Measurements from ENCODE around the gene CACNB2. TPM values are rescaled to one million over a fixed set of nuclear protein-coding genes. Genes with fewer than 3 reads are reported as not detected.
"Not testable (repeated sequence)": the region's sequence is repeated elsewhere in the genome, so short reads cannot be mapped to it uniquely, and the experiment has no call there.

CACNB2 gene
- polyA plus RNA-seq, 1 of the 3 experiments (the other 2 are of a cell fraction), result 0.74 TPM

DNA sequence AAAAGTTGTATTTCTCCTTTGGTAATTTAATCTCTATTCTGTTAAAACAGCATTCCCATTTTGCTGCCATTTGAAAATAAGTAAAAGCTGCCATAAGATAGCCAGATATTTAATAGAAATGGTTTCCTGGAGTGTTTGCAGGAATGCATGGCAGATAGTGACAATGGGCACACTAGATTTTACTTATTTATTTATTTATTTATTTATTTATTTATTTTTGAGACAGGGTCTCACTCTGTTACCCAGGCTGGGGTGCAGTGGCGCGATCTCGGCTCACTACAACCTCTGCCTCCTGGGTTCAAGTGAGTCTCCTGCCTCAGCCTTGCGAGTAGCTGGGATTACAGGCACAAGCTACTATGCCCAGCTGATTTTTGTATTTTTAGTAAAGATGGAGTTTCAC lies 13.2 kb downstream of the CACNB2 start:
- H3K9me3 ChIP-seq; H3K4me2 ChIP-seq; POLR2A ChIA-PET; CTCF ChIA-PET; H3K36me3 ChIP-seq (replicated peaks in 1 of 2; ENCODE audit: control insufficient read depth in 1 of 2, insufficient read depth in 2 of 2, low read length in 1 of 2); H3F3A ChIP-seq (replicated peaks; ENCODE audit: insufficient read depth); DNase-seq; H3K9ac ChIP-seq; H3K4me1 ChIP-seq (ENCODE audit: control insufficient read depth in 1 of 2, insufficient read depth in 2 of 2, low read depth in 1 of 2, low read length in 1 of 2); H3K27ac ChIP-seq (ENCODE audit: low read depth in 2 of 2, low read length in 1 of 2); H2AFZ ChIP-seq (ENCODE audit: low read depth); H3K27me3 ChIP-seq (ENCODE audit: insufficient read depth); H3K9me2 ChIP-seq; H3K79me2 ChIP-seq (ENCODE audit: insufficient read depth); H4K20me1 ChIP-seq (ENCODE audit: insufficient read depth); H3K4me3 ChIP-seq (ENCODE audit: low read depth in 2 of 2, low read length in 1 of 2): not testable (repeated sequence)
- 79% methylated on average over 4 of the region's 4 CpGs for WGBS (ENCODE audit: low lambda C conversion rate)

DNA sequence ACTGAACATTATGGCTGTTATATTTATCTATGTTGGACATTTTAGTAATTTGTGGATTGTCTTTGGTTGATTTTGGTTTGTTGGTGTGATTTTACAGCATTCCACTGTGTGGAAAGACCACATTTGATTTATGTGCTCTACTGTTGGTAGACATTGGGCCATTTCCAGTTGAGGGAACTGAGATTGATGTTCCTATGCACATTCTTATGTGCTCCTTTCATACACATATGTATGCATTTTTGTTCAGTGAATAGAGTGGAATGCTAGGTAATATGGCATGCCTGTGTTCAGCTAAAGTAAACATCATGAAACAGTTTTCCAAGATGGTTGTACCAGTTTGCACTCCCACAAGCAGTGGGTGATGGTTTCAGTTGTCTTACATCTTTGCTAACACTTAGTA lies 15.1 kb downstream of the CACNB2 start:
- H2AFZ ChIP-seq (ENCODE audit: low read depth), result no peak overlapping the region
- no peak overlapping the region for H3K9ac ChIP-seq
- no peaks in the 10 kb centered on the region for H3K9me2 ChIP-seq
- no peaks in the 10 kb centered on the region for H3K79me2 ChIP-seq (ENCODE audit: insufficient read depth)
- ChIA-PET POLR2A (no interaction called here), CTCF (interaction anchor here (0.6 kb wide), 1 partner anchor 179 kb away, joined by 3 read pairs; no protein-coding TSS in a partner anchor)
- no peaks in the 10 kb centered on the region for H3K36me3 ChIP-seq (replicated peaks in 1 of 2; ENCODE audit: control insufficient read depth in 1 of 2, insufficient read depth in 2 of 2, low read length in 1 of 2)
- DNase-seq, result no peak
- peaks cover 8% of the 10 kb centered on the region for H3F3A ChIP-seq (replicated peaks; ENCODE audit: insufficient read depth)
- H3K27ac ChIP-seq (ENCODE audit: low read depth in 2 of 2, low read length in 1 of 2), result no peak overlapping the region
- H3K4me3 ChIP-seq (ENCODE audit: low read depth in 2 of 2, low read length in 1 of 2), result no peak overlapping the region
- H3K4me2 ChIP-seq, result no peak overlapping the region
- peaks cover 3 to 27% of the 10 kb centered on the region in 2 experiments; a peak in 3 of 4 replicates for H3K4me1 ChIP-seq (ENCODE audit: control insufficient read depth in 1 of 2, insufficient read depth in 2 of 2, low read depth in 1 of 2, low read length in 1 of 2)
- no peaks in the 10 kb centered on the region; the same call in 1 of the 2 replicates for H3K9me3 ChIP-seq
- TF ChIP-seq TEAD4 (IDR thresholded peaks at IDR 0.05; ENCODE audit: borderline replicate concordance, insufficient read depth), result no peak
- TF ChIP-seq, protein P1, sequence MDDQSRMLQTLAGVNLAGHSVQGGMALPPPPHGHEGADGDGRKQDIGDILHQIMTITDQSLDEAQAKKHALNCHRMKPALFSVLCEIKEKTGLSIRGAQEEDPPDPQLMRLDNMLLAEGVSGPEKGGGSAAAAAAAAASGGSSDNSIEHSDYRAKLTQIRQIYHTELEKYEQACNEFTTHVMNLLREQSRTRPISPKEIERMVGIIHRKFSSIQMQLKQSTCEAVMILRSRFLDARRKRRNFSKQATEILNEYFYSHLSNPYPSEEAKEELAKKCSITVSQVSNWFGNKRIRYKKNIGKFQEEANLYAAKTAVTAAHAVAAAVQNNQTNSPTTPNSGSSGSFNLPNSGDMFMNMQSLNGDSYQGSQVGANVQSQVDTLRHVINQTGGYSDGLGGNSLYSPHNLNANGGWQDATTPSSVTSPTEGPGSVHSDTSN (IDR thresholded peaks at IDR 0.05), result no peak
- no peak for TF ChIP-seq CHD2 (IDR thresholded peaks at IDR 0.05; ENCODE audit: low read length, partially characterized antibody)
- TF ChIP-seq, protein P2, sequence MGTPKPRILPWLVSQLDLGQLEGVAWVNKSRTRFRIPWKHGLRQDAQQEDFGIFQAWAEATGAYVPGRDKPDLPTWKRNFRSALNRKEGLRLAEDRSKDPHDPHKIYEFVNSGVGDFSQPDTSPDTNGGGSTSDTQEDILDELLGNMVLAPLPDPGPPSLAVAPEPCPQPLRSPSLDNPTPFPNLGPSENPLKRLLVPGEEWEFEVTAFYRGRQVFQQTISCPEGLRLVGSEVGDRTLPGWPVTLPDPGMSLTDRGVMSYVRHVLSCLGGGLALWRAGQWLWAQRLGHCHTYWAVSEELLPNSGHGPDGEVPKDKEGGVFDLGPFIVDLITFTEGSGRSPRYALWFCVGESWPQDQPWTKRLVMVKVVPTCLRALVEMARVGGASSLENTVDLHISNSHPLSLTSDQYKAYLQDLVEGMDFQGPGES (IDR thresholded peaks at IDR 0.05; ENCODE audit: low read depth, low read length), result no peak
- TF ChIP-seq GATA2 (CRISPR knock-in tag; IDR thresholded peaks at IDR 0.05), result no peak
- no peaks in the 10 kb centered on the region for H3K27me3 ChIP-seq (ENCODE audit: insufficient read depth)
- no peaks in the 10 kb centered on the region for H4K20me1 ChIP-seq (ENCODE audit: insufficient read depth)

DNA sequence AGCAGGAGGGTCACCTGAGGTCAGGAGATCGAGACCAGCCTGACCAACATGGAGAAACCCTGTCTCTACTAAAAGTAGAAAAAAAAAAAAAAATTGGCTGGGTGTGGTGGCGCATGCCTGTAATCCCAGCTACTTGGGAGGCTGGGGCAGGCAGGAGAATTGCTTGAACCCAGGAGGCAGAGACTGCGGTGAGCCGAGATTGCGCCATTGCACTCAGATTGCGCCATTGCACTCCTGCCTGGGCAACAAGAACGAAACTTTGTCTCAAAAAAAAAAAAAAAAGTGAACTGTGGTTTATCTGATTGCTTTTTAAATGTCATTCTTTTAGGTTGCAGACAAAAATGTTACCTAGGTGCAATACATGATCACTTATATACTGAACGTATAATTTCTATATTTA lies 16.6 kb downstream of the CACNB2 start:
- peaks cover 3 to 33% of the 10 kb centered on the region in 2 experiments; a peak in 3 of 4 replicates for H3K4me1 ChIP-seq (ENCODE audit: control insufficient read depth in 1 of 2, insufficient read depth in 2 of 2, low read depth in 1 of 2, low read length in 1 of 2)
- H4K20me1 ChIP-seq (ENCODE audit: insufficient read depth); POLR2A ChIA-PET; H3K36me3 ChIP-seq (replicated peaks in 1 of 2; ENCODE audit: control insufficient read depth in 1 of 2, insufficient read depth in 2 of 2, low read length in 1 of 2); H3K27ac ChIP-seq (ENCODE audit: low read depth in 2 of 2, low read length in 1 of 2); H2AFZ ChIP-seq (ENCODE audit: low read depth); H3F3A ChIP-seq (replicated peaks; ENCODE audit: insufficient read depth); DNase-seq; H3K9me2 ChIP-seq; H3K79me2 ChIP-seq (ENCODE audit: insufficient read depth); H3K9me3 ChIP-seq; CTCF ChIA-PET; H3K27me3 ChIP-seq (ENCODE audit: insufficient read depth); H3K4me3 ChIP-seq (ENCODE audit: low read depth in 2 of 2, low read length in 1 of 2); H3K4me2 ChIP-seq; H3K9ac ChIP-seq: not testable (repeated sequence)
- 88% methylated on average over 8 of the region's 8 CpGs for WGBS (ENCODE audit: low lambda C conversion rate)
